GM18508 (cell line): Measurements from ENCODE around the gene RAB36.

Source experiments
- ATAC-seq: cut with Tn5 transposase; IDR thresholded peaks from one replicate; pipeline ENCODE4 v1.9.1; 2021; ENCODE audit warnings: moderate number of reproducible peaks; ENCODE audit not compliant: insufficient read depth, unreplicated experiment

Gene RAB36

GRCh38 chr22:23178512-23179254 lies 33.4 kb downstream of the RAB36 start:
- ATAC-seq, result no peak

- no peak for ATAC-seq
Measured at GRCh38 chr22:23179381-23180299, 34.4 kb downstream of the RAB36 start.

- ATAC-seq, result no peak
Measured at GRCh38 chr22:23180301-23180892, 35.1 kb downstream of the RAB36 start, which contains the start of gene BCR. TSS of gene BCR (plus strand) at chr22:23180509. CDS start at chr22:23180961, 452 bp downstream.

GRCh38 chr22:23180893-23181720 lies 35.8 kb downstream of the RAB36 start:
- no peak for ATAC-seq

GRCh38 chr22:23181721-23182308 lies 36.5 kb downstream of the RAB36 start:
- no peak for ATAC-seq

- ATAC-seq, result no peak
Measured at GRCh38 chr22:23182309-23183060, 37.2 kb downstream of the RAB36 start.

GRCh38 chr22:23183061-23183698 lies 37.9 kb downstream of the RAB36 start:
- no peak for ATAC-seq

GRCh38 chr22:23184100-23184763 lies 39.0 kb downstream of the RAB36 start:
- ATAC-seq, result no peak

GRCh38 chr22:23184764-23185113 lies 39.5 kb downstream of the RAB36 start:
- no peak for ATAC-seq

GRCh38 chr22:23187211-23187610 lies 41.9 kb downstream of the RAB36 start:
- ATAC-seq, result no peak

GRCh38 chr22:23187871-23188700 lies 42.8 kb downstream of the RAB36 start:
- ATAC-seq, result no peak

- no peak for ATAC-seq
Measured at GRCh38 chr22:23190526-23190925, 45.2 kb downstream of the RAB36 start.

GRCh38 chr22:23192133-23192532 lies 46.9 kb downstream of the RAB36 start:
- no peak for ATAC-seq

GRCh38 chr22:23192558-23192957 lies 47.3 kb downstream of the RAB36 start:
- ATAC-seq, result no peak

GRCh38 chr22:23193196-23193827 lies 48.0 kb downstream of the RAB36 start:
- ATAC-seq, result no peak

- ATAC-seq, result no peak
Measured at GRCh38 chr22:23193882-23194281, 48.6 kb downstream of the RAB36 start.

- ATAC-seq, result no peak
Measured at GRCh38 chr22:23196165-23196564, 50.9 kb downstream of the RAB36 start.
